Natural killer cell (primary cell): Measurements from ENCODE around the gene PSMC3IP. TPM values are rescaled to one million over a fixed set of nuclear protein-coding genes. Genes with fewer than 3 reads are reported as not detected.

Experiments
- ATAC-seq, 3 donors: fragments of 150-1000 bp in 2 of 3; fragments of 200-7000 bp in 1 of 3; cut with Tn5 transposase; 1 replicate in 1 of 3; 2 replicates in 2 of 3; pipeline ENCODE4 v1.10.0; 2021; ENCODE audit warnings: mild to moderate bottlenecking in 2 of 3, moderate library complexity in 2 of 3
- DNase-seq, 2 donors: peaks; one replicate each; pipeline versions ENCODE4 v3.0.0 to v3.0.0-alpha.2; 2013 to 2021; ENCODE audit warnings: mixed read lengths in 1 of 2
- H3K27ac ChIP-seq: one replicate; pipeline ENCODE4 v1.5.1; 2013; ENCODE audit warnings: mild to moderate bottlenecking, low read length
- H3K27me3 ChIP-seq: one replicate; pipeline ENCODE4 v1.6.1; 2013; ENCODE audit warnings: low read length; ENCODE audit not compliant: control insufficient read depth, insufficient read depth
- H3K36me3 ChIP-seq: one replicate; pipeline ENCODE4 v1.6.1; 2013; ENCODE audit warnings: low read length; ENCODE audit not compliant: control insufficient read depth, insufficient read depth
- H3K4me1 ChIP-seq: one replicate; pipeline ENCODE4 v1.6.1; 2013; ENCODE audit warnings: low read length; ENCODE audit not compliant: control insufficient read depth, insufficient read depth
- H3K4me3 ChIP-seq: one replicate; pipeline ENCODE4 v1.5.1; 2013; ENCODE audit warnings: low read length
- H3K9me3 ChIP-seq: one replicate; pipeline ENCODE4 v1.6.1; 2013; ENCODE audit warnings: low read length; ENCODE audit not compliant: control insufficient read depth, insufficient read depth
- H3K27ac Mint-ChIP-seq, 2 donors: one replicate each; pipeline ENCODE4 v1.8.0; 2022; ENCODE audit warnings: mild to moderate bottlenecking in 2 of 2, mixed read lengths in 2 of 2, moderate library complexity in 1 of 2
- H3K27me3 Mint-ChIP-seq, 2 donors: one replicate each; pipeline ENCODE4 v1.8.0; 2022; ENCODE audit warnings: low read depth in 2 of 2, mixed read lengths in 2 of 2
- H3K36me3 Mint-ChIP-seq: one replicate; pipeline ENCODE4 v1.8.0; 2022; ENCODE audit warnings: mixed read lengths
- H3K4me1 Mint-ChIP-seq, 2 donors: one replicate each; pipeline ENCODE4 v1.8.0; 2022; ENCODE audit warnings: mixed read lengths in 2 of 2
- H3K4me3 Mint-ChIP-seq: one replicate; pipeline ENCODE4 v1.8.0; 2022; ENCODE audit warnings: mild to moderate bottlenecking, moderate library complexity, mixed read lengths
- H3K9me3 Mint-ChIP-seq, 2 donors: one replicate each; pipeline ENCODE4 v1.8.0; 2022; ENCODE audit warnings: mixed read lengths in 2 of 2
- CTCF ChIP-seq: fragments of 200-600 bp; IDR thresholded peaks from one replicate; pipeline ENCODE4 v1.8.0; 2022; ENCODE audit warnings: antibody characterized with exemption
- WGBS: methylation state at CpG from one replicate; pipeline ENCODE4 v1.1.7; 2013; ENCODE audit warnings: missing lambda C conversion rate; ENCODE audit not compliant: insufficient coverage; 5-methylcytosine and 5-hydroxymethylcytosine counted together
- intact Hi-C: fragments of 100-400 bp; cut with micrococcal nuclease; formaldehyde crosslinking; loops from one replicate; pipeline ENCODE4 v1.14.2; 2022
- total RNA-seq, 4 donors: library from RNA; stranded (reverse); fragments of 120-200 nt in 1 of 4; gene quantifications; one replicate each; pipeline versions ENCODE4 v1.2.3 to v1.2.4, GENCODE V29; 2013 to 2022

The PSMC3IP gene
- total RNA-seq, 3 donors from 2014 or later (not counting 1 experiment from before 2014, with no cell fraction given) = 5.0 to 6.2 (median 5.7) TPM

DNA sequence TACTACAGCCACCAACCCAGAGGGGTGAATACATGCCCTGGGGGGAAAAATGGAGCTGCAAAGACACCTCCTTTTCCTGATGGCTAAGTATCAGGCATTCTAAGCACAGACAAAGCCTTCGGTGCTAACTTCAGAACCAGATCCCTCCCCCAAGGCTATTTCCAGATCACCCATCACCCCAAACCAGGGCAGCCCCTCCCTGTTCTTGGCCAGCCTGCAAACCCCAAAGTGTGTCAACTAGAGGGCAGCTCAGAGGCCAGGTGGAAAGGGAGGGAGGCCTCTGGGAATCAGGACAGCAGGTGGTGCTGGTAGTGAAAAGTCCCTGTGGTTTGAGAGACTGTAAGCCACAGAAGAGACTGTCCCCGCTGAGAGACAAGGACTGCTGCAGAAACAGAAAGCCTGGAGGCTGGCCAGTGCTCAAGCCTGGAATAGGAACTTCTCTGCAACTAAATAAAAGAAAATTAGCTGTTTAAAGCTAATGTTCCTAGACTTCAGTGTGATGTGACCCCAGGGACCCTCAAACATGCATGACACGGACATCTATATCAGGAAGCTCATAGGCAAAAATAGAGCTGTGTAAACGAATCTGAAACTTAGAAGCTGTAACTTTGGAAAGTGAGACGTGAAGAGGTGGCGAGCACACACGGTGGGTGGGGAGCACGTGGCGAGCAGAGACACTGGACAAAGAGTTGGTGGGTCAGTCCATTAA is 41.1 kb upstream of the PSMC3IP start:
- peak overlapping the region; percentile 38 for H3K4me3 Mint-ChIP-seq
- H3K27ac ChIP-seq = no peak overlapping the region
- intact Hi-C loops = no loop called here
- no peak overlapping the region for H3K27ac Mint-ChIP-seq
- no peaks in the 10 kb centered on the region for H3K9me3 Mint-ChIP-seq
- no peak overlapping the region for H3K4me3 ChIP-seq
- no peaks in the 10 kb centered on the region for H3K9me3 ChIP-seq
- DNase-seq = peak in 1 of 2 donors; percentile 19
- H3K27me3 ChIP-seq = no peaks in the 10 kb centered on the region
- TF ChIP-seq CTCF = no peak
- H3K36me3 Mint-ChIP-seq = no peaks in the 10 kb centered on the region
- H3K36me3 ChIP-seq = peaks cover 16% of the 10 kb centered on the region
- H3K27me3 Mint-ChIP-seq = no peaks in the 10 kb centered on the region
- peaks cover 15% of the 10 kb centered on the region for H3K4me1 ChIP-seq
- 22% methylated on average over 9 of the region's 9 CpGs for WGBS
- peak in 2 of 3 donors; percentile 14 to 40 for ATAC-seq
- peaks cover 10% of the 10 kb centered on the region in 2 donors for H3K4me1 Mint-ChIP-seq

- Histone ChIP-seq H3K4me3 (no peak overlapping the region), H3K4me1 (peaks cover 15% of the 10 kb centered on the region), H3K27ac (no peak overlapping the region), H3K36me3 (peaks cover 21% of the 10 kb centered on the region), H3K9me3 (no peaks in the 10 kb centered on the region), H3K27me3 (no peaks in the 10 kb centered on the region)
- Mint-ChIP-seq H3K36me3 (no peaks in the 10 kb centered on the region), H3K4me1 (peaks cover 10% of the 10 kb centered on the region in 2 donors), H3K27ac (no peak overlapping the region), H3K27me3 (no peaks in the 10 kb centered on the region), H3K4me3 (no peak overlapping the region), H3K9me3 (no peaks in the 10 kb centered on the region)
- DNase-seq (no peak), ATAC-seq (no peak)
- WGBS = 86% methylated on average over 4 of the region's 4 CpGs
- no peak for TF ChIP-seq CTCF
- intact Hi-C loops = no loop called here
Measured at GRCh38 chr17:42617956-42618431, 40.5 kb upstream of the PSMC3IP start.

- H3K4me3 ChIP-seq = no peak overlapping the region
- WGBS = 97% methylated on average over 15 of the region's 17 CpGs
- Mint-ChIP-seq H3K27me3 (no peaks in the 10 kb centered on the region), H3K4me3 (no peak overlapping the region), H3K27ac (no peak overlapping the region), H3K9me3 (no peaks in the 10 kb centered on the region), H3K4me1 (peaks cover 17 to 18% of the 10 kb centered on the region in 2 donors), H3K36me3 (no peaks in the 10 kb centered on the region)
- no peak for ATAC-seq
- H3K36me3 ChIP-seq = peaks cover 30% of the 10 kb centered on the region
- no peak for TF ChIP-seq CTCF
- peaks cover 21% of the 10 kb centered on the region for H3K4me1 ChIP-seq
- DNase-seq = no peak
- intact Hi-C loops = no loop called here
- H3K27ac ChIP-seq = no peak overlapping the region
- no peaks in the 10 kb centered on the region for H3K9me3 ChIP-seq
- no peaks in the 10 kb centered on the region for H3K27me3 ChIP-seq
Measured at GRCh38 chr17:42613699-42614295, 36.3 kb upstream of the PSMC3IP start.
